Measurements from ENCODE around the gene MCRIP2. TPM values are rescaled to one million over a fixed set of nuclear protein-coding genes. Genes with fewer than 3 reads are reported as not detected.
A peak's percentile ranks its signal among the peaks of the same experiment; 100 is the strongest.

Gene MCRIP2
- total RNA-seq, 1 donor from 2014 or later: 205 TPM

DNA sequence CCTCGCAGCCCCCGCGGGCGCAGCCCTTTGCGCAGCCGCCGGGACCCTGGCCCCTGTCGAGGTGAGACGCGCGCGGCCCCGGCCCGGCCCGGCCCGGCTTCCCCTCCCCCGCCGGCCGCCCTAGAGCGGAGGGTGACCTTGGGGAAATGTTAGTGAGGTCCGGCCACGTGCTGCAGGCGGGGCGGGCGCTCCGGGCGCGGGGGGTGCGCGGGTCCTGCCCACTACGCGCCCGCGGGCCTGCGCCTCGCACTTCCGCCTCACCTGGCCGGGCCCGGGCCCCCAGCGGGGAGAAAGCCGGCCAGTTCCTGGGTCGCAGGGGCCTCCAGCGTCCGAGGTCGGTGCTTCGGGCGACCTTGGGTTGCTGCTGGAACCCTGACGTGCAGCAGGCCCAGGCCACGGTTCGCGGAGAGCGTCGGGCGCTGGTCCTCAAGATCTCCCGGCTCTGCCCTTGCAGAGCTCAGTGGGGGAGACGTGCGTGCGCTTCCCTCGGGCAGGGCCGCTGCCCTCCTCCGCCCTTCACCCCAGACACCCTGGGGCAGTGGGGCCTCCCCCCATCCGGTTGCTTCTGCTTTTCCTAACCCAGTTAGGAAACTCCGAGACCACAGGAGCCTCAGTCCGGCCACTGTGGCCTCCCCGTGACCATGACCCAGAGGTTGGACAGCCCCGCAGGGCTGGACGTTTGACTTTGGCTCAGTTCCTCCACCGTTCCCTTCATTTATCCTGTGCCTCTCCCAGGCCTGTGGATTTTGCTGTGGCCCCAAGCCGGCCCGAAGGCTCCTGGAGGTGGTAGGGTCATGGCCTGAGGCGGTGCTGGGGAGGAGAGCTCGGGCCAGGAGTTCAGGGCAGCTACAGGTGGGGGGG, 791 bp downstream of the MCRIP2 start:
- ATAC-seq (ENCODE audit: poor library complexity) (peak; percentile 40), DNase-seq (peak; percentile 81)
- intact Hi-C loops (cut with DNase I): no loop called here

DNA sequence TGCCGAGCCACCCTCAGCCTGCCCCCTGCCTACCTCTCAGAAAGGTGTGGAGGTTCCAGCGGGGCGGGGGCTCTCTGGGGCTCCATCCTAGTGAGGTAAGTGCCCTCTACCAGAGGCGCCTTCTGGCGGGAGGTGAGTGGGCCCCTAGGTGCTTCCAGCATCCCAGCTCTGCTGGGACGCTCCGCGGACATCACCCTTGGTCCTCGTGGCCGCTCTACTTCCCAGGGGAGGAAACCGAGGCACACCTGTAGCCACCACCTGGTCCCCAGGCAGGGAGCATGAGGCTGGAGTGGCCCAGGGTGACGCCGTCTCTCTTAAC, 1.4 kb downstream of the MCRIP2 start:
- ATAC-seq (ENCODE audit: poor library complexity): no peak
- DNase-seq: no peak
- intact Hi-C loops (cut with DNase I): no loop called here

DNA sequence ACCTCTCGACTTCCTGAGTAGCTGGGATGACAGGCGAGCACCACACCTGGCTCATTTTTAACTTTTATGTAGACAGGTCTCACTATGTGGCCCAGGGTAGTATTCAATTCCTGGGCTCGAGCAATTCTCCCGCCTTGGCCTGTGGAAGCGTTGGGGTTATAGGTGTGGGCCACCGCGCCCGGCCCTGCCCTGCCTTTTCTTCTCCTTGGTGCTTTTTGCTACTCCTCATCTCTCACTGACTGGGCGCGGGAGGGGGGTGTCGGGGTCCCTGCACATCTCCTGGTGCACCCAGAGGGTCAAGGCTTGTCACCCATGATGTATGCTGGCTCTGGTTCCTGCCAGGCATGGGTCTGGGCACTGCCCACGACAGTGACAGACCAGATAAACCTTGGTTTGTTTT, 2.9 kb downstream of the MCRIP2 start:
- ATAC-seq (ENCODE audit: poor library complexity) (no peak), DNase-seq (no peak)
- intact Hi-C loops (cut with DNase I): no loop called here

DNA sequence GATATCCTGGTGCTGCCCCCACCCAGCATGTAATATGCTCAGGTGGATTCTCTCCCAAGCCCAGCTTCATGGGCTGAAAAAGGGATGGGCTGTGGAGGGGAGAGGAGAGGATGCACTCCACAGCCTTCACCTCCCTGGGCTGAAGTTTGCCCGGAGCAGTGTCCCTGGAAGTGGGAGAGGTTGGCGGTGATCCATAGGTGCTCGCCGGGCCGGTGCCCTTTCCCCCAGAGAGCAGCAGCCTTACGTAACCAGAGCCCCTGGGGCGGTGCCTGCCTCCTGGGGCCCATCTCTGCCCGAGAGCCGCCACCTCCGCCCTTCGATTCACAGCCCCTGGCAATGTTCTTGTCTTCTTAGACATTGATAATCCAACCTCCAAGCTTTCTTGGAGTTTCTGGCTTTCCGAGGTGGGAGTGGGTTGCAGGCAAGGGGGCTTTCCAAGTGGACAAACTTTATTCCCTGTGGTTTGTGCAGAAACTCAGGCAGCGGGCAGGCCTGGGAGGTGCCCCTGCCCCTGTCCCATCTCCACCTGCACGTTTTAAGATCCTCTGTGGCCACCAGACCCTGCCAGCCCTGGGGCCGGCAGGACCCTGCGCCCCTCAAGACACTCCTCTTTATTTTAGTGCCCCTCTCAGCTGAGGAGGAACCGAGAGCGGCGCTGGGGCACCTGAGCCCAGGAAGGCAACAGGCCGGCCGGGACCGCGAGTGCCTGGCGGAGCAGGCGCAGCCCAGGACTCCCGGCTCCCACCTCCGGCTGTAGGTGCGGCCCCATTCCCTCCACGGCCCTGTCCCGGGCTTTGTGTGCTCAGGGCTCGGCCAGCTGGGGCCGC, 4.4 kb downstream of the MCRIP2 start:
- intact Hi-C loops (cut with DNase I): no loop called here
- DNase-seq (peak; percentile 82), ATAC-seq (ENCODE audit: poor library complexity) (peak; percentile 46)

DNA sequence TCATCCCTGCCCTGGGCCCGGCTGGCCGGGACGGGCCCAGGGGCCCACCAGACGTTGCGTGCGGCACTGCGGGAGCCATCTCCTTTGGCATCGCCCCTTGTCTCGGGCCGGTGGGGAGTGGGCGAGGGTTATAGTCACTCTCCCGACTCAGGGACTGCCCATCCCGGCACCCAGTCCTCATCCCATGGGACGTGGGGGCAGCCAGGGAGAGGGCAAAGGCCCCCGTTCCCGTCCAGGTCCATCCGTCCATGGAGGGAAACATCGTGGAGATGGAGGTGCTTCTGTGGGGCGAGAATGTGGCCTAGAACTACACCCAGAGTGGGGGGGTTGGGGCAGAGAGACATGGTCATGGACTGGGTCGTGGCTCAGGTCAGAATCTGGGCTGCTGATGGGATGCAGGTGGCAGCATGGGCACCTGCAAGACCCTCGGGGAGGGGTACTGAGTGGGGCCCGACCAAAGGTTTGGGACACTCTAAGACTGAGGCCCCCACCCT, 5.1 kb downstream of the MCRIP2 start:
- ATAC-seq (ENCODE audit: poor library complexity) (no peak), DNase-seq (no peak)
- intact Hi-C loops (cut with DNase I): no loop called here

DNA sequence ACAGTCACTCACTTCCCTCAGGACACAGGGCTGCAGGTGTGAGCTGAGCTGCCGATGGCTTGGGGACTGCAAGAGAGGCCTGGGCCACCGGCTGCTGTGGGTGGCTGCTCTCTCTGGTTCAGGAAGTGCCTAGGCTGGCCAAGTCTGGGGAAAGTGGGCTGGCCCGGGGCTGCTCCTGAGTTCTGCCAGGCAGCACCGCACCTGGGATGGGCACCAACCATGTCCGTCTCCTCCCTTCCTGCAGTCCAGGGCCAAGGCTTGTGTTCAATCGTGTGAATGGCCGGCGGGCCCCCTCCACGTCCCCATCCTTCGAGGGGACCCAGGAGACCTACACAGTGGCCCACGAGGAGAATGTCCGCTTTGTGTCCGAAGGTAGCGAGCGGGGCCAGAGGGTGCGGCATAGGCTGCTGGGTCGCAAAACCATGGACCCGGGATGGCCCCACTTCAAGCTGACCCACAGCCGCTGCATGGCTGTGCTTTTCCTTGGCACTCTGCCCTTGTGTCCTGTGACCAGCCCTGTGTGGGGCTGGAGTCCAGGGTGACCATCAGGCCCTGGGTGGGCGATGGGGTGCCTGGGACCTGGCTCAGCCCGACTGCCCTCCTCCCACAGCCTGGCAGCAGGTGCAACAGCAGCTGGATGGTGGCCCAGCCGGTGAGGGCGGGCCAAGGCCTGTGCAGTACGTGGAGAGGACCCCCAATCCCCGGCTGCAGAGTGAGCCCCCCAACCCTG, 5.7 kb downstream of the MCRIP2 start:
- no peak for ATAC-seq (ENCODE audit: poor library complexity)
- DNase-seq: no peak
- intact Hi-C loops (cut with DNase I): no loop called here

DNA sequence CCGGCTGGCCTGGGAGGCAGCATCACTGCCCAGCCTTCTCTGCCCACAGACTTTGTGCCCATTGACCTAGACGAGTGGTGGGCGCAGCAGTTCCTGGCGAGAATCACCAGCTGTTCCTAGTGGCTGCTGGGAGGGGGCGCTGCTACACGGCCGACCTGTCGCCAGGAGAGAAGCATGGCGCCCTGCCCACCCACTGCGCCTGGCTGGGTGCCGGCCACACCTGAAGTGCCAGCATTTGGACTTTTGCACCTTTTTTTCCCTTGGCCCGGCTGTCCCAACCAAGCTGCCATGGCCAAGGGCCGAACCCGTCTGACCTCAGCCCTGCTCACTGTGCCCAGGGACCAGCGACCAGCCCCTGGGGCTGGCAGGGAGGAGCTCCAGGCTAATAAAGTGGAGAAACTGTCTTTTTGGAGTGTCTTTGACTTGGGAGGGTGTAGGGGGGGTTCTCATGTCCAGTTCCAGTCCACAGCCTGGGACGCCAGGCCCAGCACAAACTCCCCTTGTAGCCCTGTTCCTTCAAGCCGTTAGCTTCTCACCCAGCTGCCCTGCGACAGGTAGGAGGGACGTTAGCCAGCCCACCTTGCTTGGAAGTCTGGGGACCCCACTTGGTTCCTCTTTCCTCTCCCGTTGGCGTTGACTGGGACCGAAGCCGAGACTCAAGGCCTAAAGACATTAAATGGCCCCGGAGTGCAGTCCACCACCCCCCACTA, 6.6 kb downstream of the MCRIP2 start:
- ATAC-seq (ENCODE audit: poor library complexity): peak; percentile 2
- DNase-seq: no peak
- intact Hi-C loops (cut with DNase I): no loop called here

DNA sequence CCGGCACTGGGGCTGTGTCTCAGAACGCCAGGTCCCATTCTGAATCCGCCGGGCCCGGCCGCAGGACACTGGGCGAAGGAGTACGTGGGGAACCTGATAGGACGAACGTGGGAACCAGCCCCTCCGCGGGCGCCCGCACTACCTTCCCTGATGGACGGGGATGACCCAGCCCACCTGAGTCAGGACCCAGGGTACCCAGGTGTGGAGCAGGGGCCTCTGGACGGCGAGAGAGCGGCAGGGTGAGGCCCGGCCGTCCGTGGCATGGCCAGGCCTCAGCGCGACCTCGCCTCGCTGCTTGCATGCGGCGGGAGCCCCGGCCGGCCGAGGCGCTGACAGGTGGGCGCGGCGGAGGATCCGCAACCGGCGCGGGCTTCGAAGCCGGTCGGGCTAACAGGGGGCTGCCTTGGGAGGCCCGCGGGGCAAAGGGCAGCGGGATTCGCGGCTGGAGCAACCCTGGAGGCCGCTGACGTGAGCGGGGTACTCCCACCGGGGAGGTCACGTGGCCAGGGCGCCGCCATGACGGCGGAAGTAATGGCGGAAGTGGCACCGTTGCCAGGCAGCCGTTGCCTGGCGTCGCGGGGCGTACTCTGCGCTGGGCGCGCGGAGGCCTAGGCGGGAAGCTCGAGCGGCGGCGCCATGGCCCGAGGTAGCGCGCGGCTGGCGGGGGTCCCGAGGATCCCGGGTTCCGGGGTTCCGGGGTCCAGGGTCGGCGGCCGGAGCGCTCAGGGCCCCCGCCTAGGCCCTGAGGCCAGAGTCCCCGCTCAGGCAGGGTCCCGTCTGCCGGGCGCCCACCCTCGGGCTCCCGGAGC, 7.4 kb downstream of the MCRIP2 start, which contains the start of gene WDR90:
WDR90 (plus strand) TSS at position 585 of the 809 bp plus-strand sequence; CDS start at position 637, 52 bp downstream.
- intact Hi-C loops (cut with DNase I): no loop called here
- ATAC-seq (ENCODE audit: poor library complexity) (peak; percentile 87), DNase-seq (peak; percentile 97)

DNA sequence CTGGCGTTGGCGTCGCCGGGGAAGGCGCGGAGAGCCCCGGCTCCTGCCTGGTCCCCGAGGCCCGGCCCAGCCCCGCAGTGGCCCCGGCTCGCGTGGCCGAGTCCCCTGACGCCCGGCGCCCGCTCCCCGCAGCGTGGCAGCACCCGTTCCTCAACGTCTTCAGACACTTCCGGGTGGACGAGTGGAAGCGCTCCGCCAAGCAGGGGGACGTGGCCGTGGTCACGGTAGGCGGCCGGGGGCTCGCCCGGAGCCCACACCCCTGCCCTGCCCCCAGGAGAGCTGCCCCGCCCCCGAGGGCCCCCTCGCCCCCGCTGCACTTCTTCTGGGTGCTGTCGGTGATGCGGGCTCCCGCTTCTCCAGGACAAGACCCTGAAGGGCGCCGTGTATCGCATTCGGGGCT, 8.0 kb downstream of the MCRIP2 start:
- ATAC-seq (ENCODE audit: poor library complexity): no peak
- no peak for DNase-seq
- intact Hi-C loops (cut with DNase I): no loop called here

DNA sequence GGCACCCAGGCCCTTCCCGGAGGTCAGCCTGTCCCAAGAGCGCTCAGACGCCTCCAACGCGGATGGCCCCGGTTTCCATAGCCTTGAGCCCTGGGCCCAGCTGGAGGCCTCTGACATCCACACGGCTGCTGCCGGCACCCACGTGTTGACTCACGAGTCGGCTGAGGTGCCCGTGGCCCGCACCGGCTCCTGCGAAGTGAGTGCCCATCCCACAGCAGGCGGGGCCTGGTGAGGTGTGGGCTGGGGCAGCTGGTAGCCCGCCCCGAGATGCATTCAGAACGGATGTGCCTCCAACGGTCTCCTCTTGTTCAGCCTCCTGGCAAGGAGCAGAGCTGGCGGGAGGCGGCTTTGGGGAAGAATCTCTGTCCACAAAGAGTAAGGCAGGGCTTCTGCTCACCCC, 10.2 kb downstream of the MCRIP2 start:
- intact Hi-C loops (cut with DNase I): no loop called here
- no peak for DNase-seq
- ATAC-seq (ENCODE audit: poor library complexity): no peak

DNA sequence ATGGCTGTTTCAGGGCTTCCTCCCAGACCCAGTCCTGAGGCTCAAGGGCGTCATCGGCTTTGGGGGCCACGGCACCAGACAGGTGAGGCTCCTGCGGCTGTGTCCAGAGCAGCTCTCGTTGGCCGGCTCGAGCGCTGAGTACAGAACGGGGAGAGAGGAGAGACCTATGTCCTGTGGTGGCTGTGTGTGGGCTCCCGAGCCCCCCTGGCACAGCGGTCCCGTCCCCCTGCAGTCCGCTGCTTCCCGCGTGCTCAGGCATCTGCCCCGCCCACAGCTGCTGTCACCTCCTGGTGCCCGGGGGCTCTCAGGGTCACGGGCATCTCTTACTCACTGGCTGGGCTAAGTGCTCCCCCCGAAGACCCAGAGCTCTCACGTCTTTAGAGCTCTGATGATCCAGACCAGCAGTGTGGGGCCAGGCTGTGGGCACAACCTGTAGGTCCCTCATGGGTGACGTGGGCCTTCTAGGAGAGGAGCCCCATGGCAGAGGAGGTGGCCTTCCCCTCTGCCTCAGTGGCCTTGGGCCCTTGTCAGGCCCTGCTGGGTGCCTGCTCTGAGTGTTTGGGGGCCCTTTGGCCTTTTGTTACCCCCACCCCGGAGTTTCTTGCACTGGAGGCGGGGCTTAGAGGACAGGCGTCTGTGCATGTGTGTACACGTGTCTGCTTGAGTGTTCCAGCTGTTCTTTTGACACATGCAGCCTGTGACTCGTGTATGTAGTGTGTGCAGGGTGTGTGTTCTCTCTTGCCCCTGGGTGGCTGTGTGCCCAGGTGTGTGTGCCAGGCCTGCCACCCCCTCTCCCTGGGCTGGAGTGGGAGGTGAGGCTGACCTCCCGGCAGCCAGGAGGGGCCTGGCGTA, 11.1 kb downstream of the MCRIP2 start:
- ATAC-seq (ENCODE audit: poor library complexity) (no peak), DNase-seq (no peak)
- intact Hi-C loops (cut with DNase I): no loop called here

DNA sequence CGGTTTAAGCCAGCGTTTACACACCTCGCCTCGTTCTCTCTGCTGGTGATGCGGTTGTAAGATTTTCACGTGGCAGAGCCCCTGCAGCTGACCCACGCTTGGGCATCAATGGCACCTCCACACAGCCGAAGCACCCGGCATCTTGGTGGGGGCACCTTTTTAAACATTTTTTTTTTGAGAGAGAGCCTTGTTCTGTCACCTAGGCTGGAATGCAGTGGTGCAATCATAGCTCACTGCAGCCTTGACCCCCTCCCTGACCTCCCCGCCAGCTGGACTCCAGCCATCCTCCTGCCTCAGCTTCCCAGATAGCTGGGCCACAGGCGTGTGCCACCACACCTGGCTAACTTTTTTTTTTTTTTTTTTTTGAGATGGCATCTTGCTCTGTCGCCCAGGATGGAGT, 12.4 kb downstream of the MCRIP2 start:
- intact Hi-C loops (cut with DNase I): no loop called here
- ATAC-seq (ENCODE audit: poor library complexity): no peak
- no peak for DNase-seq

DNA sequence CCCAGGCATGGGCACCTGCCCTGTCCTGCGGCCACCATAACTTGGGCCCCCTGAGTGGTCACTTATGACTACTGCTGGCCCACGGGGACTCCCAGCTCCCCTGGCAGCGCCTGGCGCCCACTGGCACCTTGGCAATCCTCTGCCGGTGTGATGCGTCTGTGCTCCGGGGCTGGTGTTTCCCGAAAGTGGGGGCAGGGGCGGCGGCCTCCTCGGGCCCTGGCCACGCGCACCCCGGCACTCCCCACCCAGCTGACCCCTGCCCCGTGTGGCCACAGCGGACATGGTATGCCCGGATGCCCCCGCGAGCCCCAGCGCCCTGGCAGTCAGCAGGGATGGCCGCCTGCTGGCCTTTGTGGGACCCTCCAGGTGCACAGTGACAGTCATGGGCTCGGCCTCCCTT, 15.9 kb downstream of the MCRIP2 start:
- DNase-seq (no peak), ATAC-seq (ENCODE audit: poor library complexity) (no peak)
- intact Hi-C loops (cut with DNase I): no loop called here

DNA sequence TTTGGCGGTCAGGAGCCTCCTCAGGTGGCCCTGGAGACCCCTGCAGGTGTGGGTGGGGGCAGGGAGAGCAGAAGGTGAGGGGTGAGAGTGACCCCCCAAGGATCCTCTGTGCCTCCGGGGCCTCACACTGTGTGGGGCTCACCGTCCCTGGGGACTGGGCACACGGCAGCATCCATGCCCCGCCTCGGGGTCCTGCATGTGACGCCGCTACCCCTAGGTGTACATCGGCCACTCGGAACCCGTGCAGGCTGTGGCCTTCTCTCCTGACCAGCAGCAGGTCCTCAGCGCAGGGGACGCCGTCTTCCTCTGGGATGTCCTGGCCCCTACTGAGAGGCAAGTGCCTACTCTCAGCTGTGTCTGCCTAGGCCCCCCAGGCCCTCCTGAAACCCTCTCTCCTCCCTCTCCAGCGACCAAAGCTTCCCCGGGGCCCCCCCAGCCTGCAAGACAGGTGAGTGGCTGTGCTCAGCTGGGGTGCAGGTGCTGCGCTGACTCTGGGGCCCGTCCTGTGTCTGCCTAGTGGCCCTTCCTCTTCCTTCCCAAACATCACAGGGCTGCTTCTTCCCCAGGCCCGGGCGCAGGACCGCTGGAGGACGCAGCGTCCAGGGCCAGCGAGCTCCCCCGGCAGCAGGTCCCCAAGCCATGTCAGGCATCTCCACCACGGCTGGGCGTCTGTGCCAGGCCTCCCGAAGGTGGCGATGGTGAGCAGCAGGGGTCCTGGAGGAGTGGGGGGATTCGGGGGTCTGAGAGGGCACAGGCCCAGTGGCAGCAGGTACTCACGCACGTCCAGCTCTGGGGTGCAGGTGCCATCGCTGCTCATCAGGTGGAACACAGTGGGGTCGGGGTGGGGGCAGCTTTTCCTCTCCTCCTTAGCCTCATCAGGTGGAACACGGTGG, 17.3 kb downstream of the MCRIP2 start:
- intact Hi-C loops (cut with DNase I): no loop called here
- ATAC-seq (ENCODE audit: poor library complexity) (no peak), DNase-seq (no peak)

DNA sequence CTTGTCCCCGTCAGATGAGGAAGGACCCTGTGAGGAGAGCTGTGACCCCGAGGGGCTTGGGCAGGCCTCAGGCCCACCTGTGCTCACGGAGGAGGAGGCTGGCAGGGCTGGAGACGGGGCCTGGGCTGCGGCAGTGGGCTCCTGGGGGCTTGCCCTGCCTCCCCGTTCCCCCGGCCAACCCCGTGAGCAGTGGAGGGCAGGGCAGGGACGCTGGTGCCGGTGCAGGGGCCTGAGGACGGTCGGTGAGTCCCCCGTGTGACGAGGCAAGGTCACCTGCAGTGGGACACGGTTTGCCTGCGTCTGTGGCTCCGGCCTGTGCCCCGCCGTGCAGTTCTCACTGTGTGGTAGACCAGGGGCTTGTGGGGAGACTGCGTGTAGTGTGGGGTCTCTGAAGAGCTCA, 18.0 kb downstream of the MCRIP2 start:
- DNase-seq (no peak), ATAC-seq (ENCODE audit: poor library complexity) (no peak)
- intact Hi-C loops (cut with DNase I): no loop called here

DNA sequence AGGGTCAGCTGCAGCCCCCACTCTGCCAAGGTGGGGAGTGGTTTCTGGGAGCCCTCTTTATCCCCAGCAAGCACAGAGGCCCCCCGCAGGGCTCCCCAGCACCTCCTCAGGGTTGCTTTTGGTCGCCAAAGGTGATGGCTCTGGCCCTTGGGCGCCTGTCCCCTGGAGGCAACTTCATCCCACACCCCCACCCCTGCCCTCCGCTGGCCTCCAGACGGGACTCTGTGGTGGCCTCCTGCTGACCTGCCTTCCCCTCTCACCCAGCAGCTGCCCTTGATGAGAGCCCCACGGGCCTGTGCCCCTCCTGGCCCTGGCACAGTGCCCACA, 18.5 kb downstream of the MCRIP2 start:
- DNase-seq: no peak
- ATAC-seq (ENCODE audit: poor library complexity): no peak
- intact Hi-C loops (cut with DNase I): no loop called here
